ENCODE measurements around the gene BBS12.

The BBS12 gene

GRCh38 chr4:122732329-122733026 is at the start of gene BBS12:
Gene BBS12 (plus strand): TSS chr4:122732704. CDS start chr4:122741893, 9,189 bp downstream.
- DNase-seq: peak; percentile 98

GRCh38 chr4:122686691-122687090 is 45.8 kb upstream of the BBS12 start:
- DNase-seq: no peak

GRCh38 chr4:122687531-122688061 is 44.9 kb upstream of the BBS12 start:
- DNase-seq: no peak

GRCh38 chr4:122688529-122689140 is 43.9 kb upstream of the BBS12 start:
- DNase-seq: no peak

- DNase-seq: no peak
Measured at GRCh38 chr4:122689972-122690371, 42.5 kb upstream of the BBS12 start.

- no peak for DNase-seq
Measured at GRCh38 chr4:122691988-122692387, 40.5 kb upstream of the BBS12 start.

- DNase-seq: no peak
Measured at GRCh38 chr4:122692641-122693520, 39.6 kb upstream of the BBS12 start.

- DNase-seq: no peak
Measured at GRCh38 chr4:122695226-122695625, 37.3 kb upstream of the BBS12 start.

- peak; percentile 8 for DNase-seq
Measured at GRCh38 chr4:122700178-122700725, 32.3 kb upstream of the BBS12 start.

GRCh38 chr4:122701061-122701460 is 31.4 kb upstream of the BBS12 start:
- DNase-seq: no peak

- DNase-seq: no peak
Measured at GRCh38 chr4:122701965-122702364, 30.5 kb upstream of the BBS12 start.

- DNase-seq: no peak
Measured at GRCh38 chr4:122702939-122703338, 29.6 kb upstream of the BBS12 start.

GRCh38 chr4:122703868-122704267 is 28.6 kb upstream of the BBS12 start:
- no peak for DNase-seq

GRCh38 chr4:122705009-122705408 is 27.5 kb upstream of the BBS12 start:
- DNase-seq: no peak

- no peak for DNase-seq
Measured at GRCh38 chr4:122705547-122706117, 26.9 kb upstream of the BBS12 start.

GRCh38 chr4:122706511-122706910 is 26.0 kb upstream of the BBS12 start:
- no peak for DNase-seq

GRCh38 chr4:122707497-122707896 is 25.0 kb upstream of the BBS12 start:
- no peak for DNase-seq

GRCh38 chr4:122709236-122709635 is 23.3 kb upstream of the BBS12 start:
- no peak for DNase-seq

- no peak for DNase-seq
Measured at GRCh38 chr4:122710434-122711308, 21.8 kb upstream of the BBS12 start.

GRCh38 chr4:122711919-122712318 is 20.6 kb upstream of the BBS12 start:
- no peak for DNase-seq

GRCh38 chr4:122712782-122713181 is 19.7 kb upstream of the BBS12 start:
- no peak for DNase-seq

- no peak for DNase-seq
Measured at GRCh38 chr4:122715221-122715620, 17.3 kb upstream of the BBS12 start.
